IMR-90 (cell line): ENCODE data around the gene ZNF329. TPM values are rescaled to one million over a fixed set of nuclear protein-coding genes. Genes with fewer than 3 reads are reported as not detected.
A peak's percentile ranks its signal among the peaks of the same experiment; 100 is the strongest.

Source experiments
- ATAC-seq: fragments of 200-7000 bp; cut with Tn5 transposase; 2 replicates; pipeline ENCODE4 v1.9.1; 2020; ENCODE audit warnings: low read depth, mild to moderate bottlenecking, moderate library complexity
- BruUV-seq: library from RNA; stranded (reverse); fragments of 400-500 nt; replicated peaks from 2 replicates; lab custom pipeline; 2021; lab: Mats Ljungman, UMichigan
- CTCF ChIA-PET: fragments of 300-600 bp; formaldehyde crosslinking; extraction: SDS; loops from one replicate; lab custom pipeline; 2021; ENCODE audit warnings: antibody characterized with exemption; lab: Yijun Ruan, JAX
- POLR2A ChIA-PET: fragments of 300-600 bp; sonication (Branson Sonifier 250); formaldehyde crosslinking; loops from one replicate; lab custom pipeline; 2022; ENCODE audit warnings: antibody characterized with exemption; ENCODE audit not compliant: unreplicated experiment; lab: Charles Lee
- DNase-seq: peaks from one replicate; pipeline ENCODE4 v3.0.0; 2013
- H2AFZ ChIP-seq: replicated peaks from 2 replicates; pipeline ENCODE3; 2013; ENCODE audit warnings: low read length, mild to moderate bottlenecking; ENCODE audit not compliant: poor library complexity
- H2AK5ac ChIP-seq: 2 replicates; pipeline ENCODE4 v1.6.1; 2013; ENCODE audit warnings: low read depth, low read length, inconsistent platforms
- H2AK9ac ChIP-seq: replicated peaks from 2 replicates; pipeline ENCODE3; 2013; ENCODE audit warnings: mild to moderate bottlenecking, low read depth, low read length, moderate library complexity; ENCODE audit not compliant: poor library complexity
- H2BK120ac ChIP-seq: 2 replicates; pipeline ENCODE4 v1.6.1; 2013; ENCODE audit warnings: low read depth, low read length, inconsistent platforms
- H2BK15ac ChIP-seq: 3 replicates; pipeline ENCODE4 v1.6.1; 2013; ENCODE audit warnings: low read depth, low read length, inconsistent platforms
- H2BK20ac ChIP-seq: 2 replicates; pipeline ENCODE4 v1.6.1; 2013; ENCODE audit warnings: low read depth, mild to moderate bottlenecking, inconsistent platforms, low read length, moderate library complexity
- H2BK5ac ChIP-seq: 2 replicates; pipeline ENCODE4 v1.6.1; 2013; ENCODE audit warnings: mild to moderate bottlenecking, low read depth, low read length, inconsistent platforms; ENCODE audit not compliant: poor library complexity, severe bottlenecking
- H3K14ac ChIP-seq: replicated peaks from 2 replicates; pipeline ENCODE4 v1.6.1; 2013; ENCODE audit warnings: low read depth, low read length, inconsistent platforms
- H3K18ac ChIP-seq: 2 replicates; pipeline ENCODE4 v1.6.1; 2013; ENCODE audit warnings: low read depth, low read length, control low read depth
- H3K23ac ChIP-seq: 2 replicates; pipeline ENCODE4 v1.6.1; 2013; ENCODE audit warnings: low read depth, low read length, inconsistent platforms
- H3K27ac ChIP-seq: 2 replicates; pipeline ENCODE4 v1.5.1; 2013; ENCODE audit warnings: mild to moderate bottlenecking, control low read depth, low read length; ENCODE audit not compliant: insufficient read depth
- H3K27me3 ChIP-seq: 2 replicates; pipeline ENCODE4 v1.6.1; 2013; ENCODE audit warnings: low read length; ENCODE audit not compliant: control insufficient read depth, insufficient read depth
- H3K36me3 ChIP-seq: 2 replicates; pipeline ENCODE4 v1.6.1; 2013; ENCODE audit warnings: low read length, mixed read lengths; ENCODE audit not compliant: control insufficient read depth, insufficient read depth
- H3K4ac ChIP-seq: 2 replicates; pipeline ENCODE4 v1.6.1; 2013; ENCODE audit warnings: low read depth, low read length, inconsistent platforms
- H3K4me1 ChIP-seq: 2 replicates; pipeline ENCODE4 v1.6.1; 2013; ENCODE audit warnings: low read length, mixed read lengths; ENCODE audit not compliant: control insufficient read depth, insufficient read depth
- H3K4me2 ChIP-seq: 2 replicates; pipeline ENCODE4 v1.6.1; 2013; ENCODE audit warnings: low read depth, mild to moderate bottlenecking, control low read depth, low read length, moderate library complexity
- H3K4me3 ChIP-seq: 2 replicates; pipeline ENCODE4 v1.5.1; 2013; ENCODE audit warnings: low read depth, mild to moderate bottlenecking, control low read depth, low read length, moderate library complexity; ENCODE audit not compliant: insufficient read depth
- H3K56ac ChIP-seq: 2 replicates; pipeline ENCODE4 v1.6.1; 2013; ENCODE audit warnings: low read length, inconsistent platforms; ENCODE audit not compliant: insufficient read depth; ENCODE audit errors: extremely low read depth
- H3K79me1 ChIP-seq, 2 experiments: 2 replicates each; pipeline ENCODE4 v1.6.1; 2013; ENCODE audit warnings: low read length in 2 of 2, inconsistent platforms in 1 of 2, low read depth in 1 of 2
- H3K9ac ChIP-seq: 2 replicates; pipeline ENCODE4 v1.6.1; 2013; ENCODE audit warnings: low read depth, low read length, control low read depth
- H3K9me1 ChIP-seq: 2 replicates; pipeline ENCODE4 v1.6.1; 2013; ENCODE audit warnings: low read length, inconsistent platforms; ENCODE audit not compliant: insufficient read depth
- H3K9me3 ChIP-seq: 2 replicates; pipeline ENCODE4 v1.6.1; 2013; ENCODE audit warnings: low read length; ENCODE audit not compliant: control insufficient read depth, insufficient read depth
- H4K20me1 ChIP-seq: 2 replicates; pipeline ENCODE4 v1.6.1; 2013; ENCODE audit warnings: low read length, inconsistent platforms; ENCODE audit not compliant: insufficient read depth
- H4K5ac ChIP-seq: 2 replicates; pipeline ENCODE4 v1.6.1; 2013; ENCODE audit warnings: mild to moderate bottlenecking, low read depth, low read length, control low read depth
- H4K8ac ChIP-seq, 2 experiments: 2 replicates each; pipeline ENCODE4 v1.6.1; 2013; ENCODE audit warnings: low read depth in 2 of 2, low read length in 2 of 2, control low read depth in 1 of 2, inconsistent platforms in 1 of 2
- H4K91ac ChIP-seq: 2 replicates; pipeline ENCODE4 v1.6.1; 2013; ENCODE audit warnings: low read depth, low read length, inconsistent platforms; ENCODE audit not compliant: insufficient read depth
- BHLHE40 ChIP-seq: fragments of 150-350 bp; IDR thresholded peaks from 2 replicates; pipeline ENCODE4 v1.6.1; 2016; ENCODE audit warnings: mild to moderate bottlenecking, low read depth, low read length
- CEBPB ChIP-seq: IDR thresholded peaks from 2 replicates; pipeline ENCODE4 v1.6.1; 2012; ENCODE audit warnings: low read depth, low read length, improper control_type of control experiment
- CHD1 ChIP-seq: IDR thresholded peaks from 2 replicates; pipeline ENCODE4 v1.6.1; 2012; ENCODE audit warnings: low read depth, low read length, improper control_type of control experiment
- CTCF ChIP-seq: conservative IDR thresholded peaks from 2 replicates; pipeline ENCODE4 v1.5.1; 2012; ENCODE audit warnings: mild to moderate bottlenecking, low read depth, low read length, improper control_type of control experiment
- ELK1 ChIP-seq: fragments of 150-350 bp; IDR thresholded peaks from 2 replicates; pipeline ENCODE4 v1.6.1; 2016; ENCODE audit warnings: low read depth, mild to moderate bottlenecking, low read length, moderate library complexity, borderline replicate concordance
- MAZ ChIP-seq: IDR thresholded peaks from 2 replicates; pipeline ENCODE4 v1.6.1; 2012; ENCODE audit warnings: low read depth, mild to moderate bottlenecking, low read length, improper control_type of control experiment, moderate library complexity, borderline replicate concordance
- MXI1 ChIP-seq: IDR thresholded peaks from 2 replicates; pipeline ENCODE4 v1.6.1; 2012; ENCODE audit warnings: low read depth, mild to moderate bottlenecking, low read length, moderate library complexity, borderline replicate concordance
- POLR2A ChIP-seq: IDR thresholded peaks from 2 replicates; pipeline ENCODE4 v1.6.1; 2012; ENCODE audit warnings: mild to moderate bottlenecking, low read depth, low read length
- RAD21 ChIP-seq: IDR thresholded peaks from 2 replicates; pipeline ENCODE4 v1.6.1; 2012; ENCODE audit warnings: low read length, improper control_type of control experiment
- RCOR1 ChIP-seq: IDR thresholded peaks from 2 replicates; pipeline ENCODE4 v1.6.1; 2012; ENCODE audit warnings: mild to moderate bottlenecking, low read length, improper control_type of control experiment; ENCODE audit not compliant: insufficient replicate concordance
- RFX5 ChIP-seq: IDR thresholded peaks from 2 replicates; pipeline ENCODE4 v1.8.0; 2012; ENCODE audit warnings: low read depth, mild to moderate bottlenecking, low read length, moderate library complexity
- SMC3 ChIP-seq: fragments of 150-350 bp; IDR thresholded peaks from 2 replicates; pipeline ENCODE4 v1.6.1; 2016; ENCODE audit warnings: low read depth, mild to moderate bottlenecking, antibody characterized with exemption, low read length, moderate library complexity
- USF2 ChIP-seq: fragments of 150-350 bp; IDR thresholded peaks from 2 replicates; pipeline ENCODE4 v1.6.1; 2017; ENCODE audit warnings: mild to moderate bottlenecking, antibody characterized with exemption, low read length, low read depth
- WGBS, 2 experiments: methylation state at CpG; one replicate each; pipeline versions ENCODE4 v1.1.5 to v1.1.7; 2013; ENCODE audit warnings: missing lambda C conversion rate in 2 of 2; ENCODE audit not compliant: insufficient read length in 1 of 2; ENCODE audit errors: extremely low coverage in 2 of 2; 5-methylcytosine and 5-hydroxymethylcytosine counted together
- dilution Hi-C: fragments of 300-500 bp; cut with HindIII; formaldehyde crosslinking; loops from one replicate; pipeline ENCODE4 v1.14.3; 2018; ENCODE audit warnings: low sequenced_read_pairs; ENCODE audit not compliant: unreplicated experiment
- in situ Hi-C: fragments of 300-500 bp; cut with MboI; formaldehyde crosslinking; loops from 3 replicates; pipeline ENCODE4 v1.14.3; 2019; ENCODE audit warnings: low sequenced_read_pairs, inconsistent platforms, mixed read lengths
- intact Hi-C: fragments of 100-400 bp; cut with micrococcal nuclease; formaldehyde crosslinking; loops from 2 replicates; pipeline ENCODE4 v1.10.0; 2022
- polyA plus RNA-seq, 3 experiments: library from polyadenylated mRNA; depleted of rRNA; stranded (reverse); fragments of >200 nt; gene quantifications; 2 replicates each; pipeline ENCODE4 v1.2.3, GENCODE V29; 2012; ENCODE audit warnings: low replicate concordance in 1 of 3
- total RNA-seq: library from RNA; depleted of rRNA; stranded (reverse); fragments of >200 nt; gene quantifications from 2 replicates; pipeline ENCODE4 v1.2.3, GENCODE V29; 2012

The ZNF329 gene
- total and polyA plus RNA-seq, 2 of the 4 experiments (the other 2 are of a cell fraction) = 4.7 to 16.8 TPM

GRCh38 chr19:58170860-58171259 lies 20.3 kb upstream of the ZNF329 start:
- in situ Hi-C loops = no loop called here
- CTCF ChIA-PET = no interaction called here

More at GRCh38 chr19:58170860-58171259, 20.3 kb upstream of the ZNF329 start:
- intact Hi-C loops = no loop called here
- Histone ChIP-seq H4K8ac (no peak overlapping the region), H3K23ac (no peak overlapping the region), H2BK5ac (no peak overlapping the region), H3K27me3 (no peaks in the 10 kb centered on the region), H3K79me1 (no peaks in the 10 kb centered on the region), H2BK15ac (no peak overlapping the region), H3K14ac (no peak overlapping the region), H2BK120ac (no peak overlapping the region), H2AK5ac (no peak overlapping the region), H3K4me3 (no peak overlapping the region), H3K4ac (no peak overlapping the region), H3K56ac (no peak overlapping the region), H2BK20ac (no peak overlapping the region), H2AK9ac (no peak overlapping the region), H3K27ac (no peak overlapping the region), H4K91ac (no peak overlapping the region), H3K4me1 (no peaks in the 10 kb centered on the region), H3K9me1 (no peaks in the 10 kb centered on the region), H3K9ac (no peak overlapping the region), H3K18ac (no peak overlapping the region), H3K4me2 (no peak overlapping the region), H4K5ac (no peak overlapping the region), H3K9me3 (peaks cover 72% of the 10 kb centered on the region), H2AFZ (no peak overlapping the region), H4K20me1 (no peaks in the 10 kb centered on the region), H3K36me3 (no peaks in the 10 kb centered on the region)
- dilution Hi-C loops = no loop called here
- ATAC-seq (no peak), DNase-seq (peak; percentile 42)
- no CpG with 5 or more reads among the region's 1 CpG for WGBS, 2 experiments
- no peak for TF ChIP-seq CEBPB
- no peak for TF ChIP-seq RCOR1
- TF ChIP-seq BHLHE40 = no peak
- no peak for TF ChIP-seq CHD1
- TF ChIP-seq POLR2A = no peak
- TF ChIP-seq ELK1 = no peak
- TF ChIP-seq CTCF = no peak
- no peak for TF ChIP-seq MAZ
- TF ChIP-seq RAD21 = no peak
- no peak for TF ChIP-seq MXI1
- TF ChIP-seq SMC3 = no peak
- TF ChIP-seq RFX5 = no peak
- TF ChIP-seq USF2 = no peak
- POLR2A ChIA-PET = interaction anchor here (0.7 kb wide), 2 partner anchors 12 to 350 kb away, joined by 3 to 17 read pairs; partner anchors contain the start of gene ZNF274
- BruUV-seq = no TSS peak
